Activated CD8-positive, alpha-beta memory T cell treated with anti-CD3 and anti-CD28 coated beads, Interleukin-2, amount 10 ng/mL, durations not matched to agents 7 days and 5 days (primary cell): ENCODE data around the gene C21orf58. TPM values are rescaled to one million over a fixed set of nuclear protein-coding genes. Genes with fewer than 3 reads are reported as not detected.

ENCODE experiments used
- ATAC-seq: fragments of 150-1000 bp; cut with Tn5 transposase; one replicate; pipeline ENCODE4 v1.10.0; 2021; ENCODE audit warnings: moderate library complexity
- CTCF ChIA-PET: fragments of 350-600 bp; sonication (Branson Sonifier 250); formaldehyde crosslinking; loops from one replicate; lab custom pipeline; 2021; ENCODE audit warnings: antibody characterized with exemption; lab: Charles Lee
- DNase-seq: peaks from one replicate; pipeline ENCODE4 v3.0.0-alpha.2; 2020
- H3K27ac Mint-ChIP-seq: one replicate; pipeline ENCODE4 v1.8.0; 2021; ENCODE audit warnings: mild to moderate bottlenecking, mixed read lengths
- H3K27me3 Mint-ChIP-seq: one replicate; pipeline ENCODE4 v1.8.0; 2021; ENCODE audit warnings: mixed read lengths
- H3K36me3 Mint-ChIP-seq: one replicate; pipeline ENCODE4 v1.8.0; 2021; ENCODE audit warnings: mild to moderate bottlenecking, mixed read lengths
- H3K4me1 Mint-ChIP-seq: one replicate; pipeline ENCODE4 v1.8.0; 2021; ENCODE audit warnings: mixed read lengths
- H3K4me3 Mint-ChIP-seq: one replicate; pipeline ENCODE4 v1.8.0; 2021; ENCODE audit warnings: mild to moderate bottlenecking, moderate library complexity, mixed read lengths
- H3K9me3 Mint-ChIP-seq: one replicate; pipeline ENCODE4 v1.8.0; 2022; ENCODE audit warnings: low read depth, mixed read lengths
- total RNA-seq, 2 experiments: library from RNA; stranded (reverse); gene quantifications; one replicate each; pipeline ENCODE4 v1.2.3, GENCODE V29; 2021

Gene C21orf58
- total RNA-seq, 2 experiments from 2014 or later = 48.4 to 82.1 TPM

GRCh38 chr21:46326110-46326703 is 2.5 kb upstream of the C21orf58 start:
- Mint-ChIP-seq H3K9me3 (no peaks in the 10 kb centered on the region), H3K4me3 (no peak overlapping the region), H3K27ac (no peak overlapping the region), H3K36me3 (peaks cover 39% of the 10 kb centered on the region), H3K4me1 (peaks cover 24% of the 10 kb centered on the region), H3K27me3 (no peaks in the 10 kb centered on the region)
- ATAC-seq (no peak), DNase-seq (no peak)
- CTCF ChIA-PET = interaction anchor here (0.9 to 1.7 kb wide), 13 partner anchors 13 to 356 kb away, joined by 3 to 12 read pairs (median 3); partner anchors contain the start of genes PRMT2 and YBEY

GRCh38 chr21:46325073-46325912 is 1.6 kb upstream of the C21orf58 start:
- no peaks in the 10 kb centered on the region for H3K27me3 Mint-ChIP-seq
- DNase-seq = peak; percentile 61
- peak; percentile 3 for ATAC-seq
- peaks cover 31% of the 10 kb centered on the region for H3K4me1 Mint-ChIP-seq
- H3K9me3 Mint-ChIP-seq = no peaks in the 10 kb centered on the region
- H3K36me3 Mint-ChIP-seq = peaks cover 42% of the 10 kb centered on the region
- peak overlapping the region; percentile 77 for H3K4me3 Mint-ChIP-seq
- peak overlapping the region; percentile 82 for H3K27ac Mint-ChIP-seq
- CTCF ChIA-PET = interaction anchor here (0.9 to 1.7 kb wide), 13 partner anchors 12 to 356 kb away, joined by 3 to 12 read pairs (median 3); partner anchors contain the start of genes PRMT2 and YBEY

GRCh38 chr21:46324390-46325072 is 861 bp upstream of the C21orf58 start:
- DNase-seq = peak; percentile 89
- H3K4me3 Mint-ChIP-seq = peak overlapping the region; percentile 94
- CTCF ChIA-PET = interaction anchor here (1.4 to 1.7 kb wide), 2 partner anchors 181 to 355 kb away, joined by 4 to 12 read pairs; no protein-coding TSS in a partner anchor
- peaks cover 32% of the 10 kb centered on the region for H3K4me1 Mint-ChIP-seq
- H3K36me3 Mint-ChIP-seq = peaks cover 42% of the 10 kb centered on the region
- H3K27ac Mint-ChIP-seq = peak overlapping the region; percentile 82
- H3K27me3 Mint-ChIP-seq = no peaks in the 10 kb centered on the region
- no peaks in the 10 kb centered on the region for H3K9me3 Mint-ChIP-seq
- peak; percentile 75 for ATAC-seq

GRCh38 chr21:46323227-46323709 is 402 bp downstream of the C21orf58 start:
- Mint-ChIP-seq H3K36me3 (peaks cover 41% of the 10 kb centered on the region), H3K4me3 (peak overlapping the region; percentile 94), H3K27me3 (no peaks in the 10 kb centered on the region), H3K27ac (peak overlapping the region; percentile 95), H3K4me1 (peaks cover 32% of the 10 kb centered on the region), H3K9me3 (no peaks in the 10 kb centered on the region)
- DNase-seq = peak; percentile 48
- no peak for ATAC-seq
- CTCF ChIA-PET = interaction anchor here (1.1 to 2.1 kb wide), 4 partner anchors 70 to 179 kb away, joined by 3 to 10 read pairs (median 4); no protein-coding TSS in a partner anchor

GRCh38 chr21:46322351-46323226 is 1.1 kb downstream of the C21orf58 start:
- H3K9me3 Mint-ChIP-seq = no peaks in the 10 kb centered on the region
- ATAC-seq (no peak), DNase-seq (peak; percentile 54)
- peak overlapping the region; percentile 95 for H3K27ac Mint-ChIP-seq
- CTCF ChIA-PET = interaction anchor here (0.7 to 2.1 kb wide), 7 partner anchors 12 to 179 kb away, joined by 3 to 10 read pairs (median 4); no protein-coding TSS in a partner anchor
- H3K36me3 Mint-ChIP-seq = peaks cover 36% of the 10 kb centered on the region
- H3K27me3 Mint-ChIP-seq = no peaks in the 10 kb centered on the region
- H3K4me1 Mint-ChIP-seq = peaks cover 32% of the 10 kb centered on the region
- peak overlapping the region; percentile 94 for H3K4me3 Mint-ChIP-seq

- H3K4me1 Mint-ChIP-seq = peaks cover 21% of the 10 kb centered on the region
- no peaks in the 10 kb centered on the region for H3K27me3 Mint-ChIP-seq
- peak overlapping the region; percentile 47 for H3K4me3 Mint-ChIP-seq
- peaks cover 27% of the 10 kb centered on the region for H3K36me3 Mint-ChIP-seq
- CTCF ChIA-PET = no interaction called here
- ATAC-seq (no peak), DNase-seq (no peak)
- no peaks in the 10 kb centered on the region for H3K9me3 Mint-ChIP-seq
- peak overlapping the region; percentile 66 for H3K27ac Mint-ChIP-seq
These were observed 3.3 kb downstream of the C21orf58 start for GRCh38 chr21:46320331-46320801.

GRCh38 chr21:46319186-46319585 is 4.5 kb downstream of the C21orf58 start:
- DNase-seq (no peak), ATAC-seq (no peak)
- Mint-ChIP-seq H3K27me3 (no peaks in the 10 kb centered on the region), H3K9me3 (no peaks in the 10 kb centered on the region), H3K4me3 (no peak overlapping the region), H3K4me1 (peaks cover 19% of the 10 kb centered on the region), H3K27ac (no peak overlapping the region), H3K36me3 (peaks cover 27% of the 10 kb centered on the region)
- CTCF ChIA-PET = no interaction called here

- DNase-seq (no peak), ATAC-seq (no peak)
- no peak overlapping the region for H3K4me3 Mint-ChIP-seq
- peaks cover 19% of the 10 kb centered on the region for H3K4me1 Mint-ChIP-seq
- H3K27me3 Mint-ChIP-seq = no peaks in the 10 kb centered on the region
- H3K36me3 Mint-ChIP-seq = peaks cover 30% of the 10 kb centered on the region
- CTCF ChIA-PET = no interaction called here
- H3K27ac Mint-ChIP-seq = no peak overlapping the region
- no peaks in the 10 kb centered on the region for H3K9me3 Mint-ChIP-seq
These were observed 5.2 kb downstream of the C21orf58 start for GRCh38 chr21:46318464-46318845.

GRCh38 chr21:46317710-46318463 is 5.8 kb downstream of the C21orf58 start:
- CTCF ChIA-PET = no interaction called here
- H3K36me3 Mint-ChIP-seq = peaks cover 31% of the 10 kb centered on the region
- no peaks in the 10 kb centered on the region for H3K9me3 Mint-ChIP-seq

GRCh38 chr21:46316708-46317324 is 6.9 kb downstream of the C21orf58 start:
- Mint-ChIP-seq H3K36me3 (peaks cover 28% of the 10 kb centered on the region), H3K4me3 (no peak overlapping the region), H3K27ac (peak overlapping the region; percentile 28), H3K4me1 (peaks cover 14% of the 10 kb centered on the region), H3K9me3 (no peaks in the 10 kb centered on the region), H3K27me3 (no peaks in the 10 kb centered on the region)
- no peak for DNase-seq
- no peak for ATAC-seq
- CTCF ChIA-PET = no interaction called here

More at GRCh38 chr21:46317710-46318463, 5.8 kb downstream of the C21orf58 start:
- no peak for ATAC-seq
- no peak for DNase-seq
- Mint-ChIP-seq H3K27ac (no peak overlapping the region), H3K4me1 (peaks cover 19% of the 10 kb centered on the region), H3K4me3 (no peak overlapping the region), H3K27me3 (no peaks in the 10 kb centered on the region)

- H3K27ac Mint-ChIP-seq = no peak overlapping the region
These were observed 9.1 kb downstream of the C21orf58 start for GRCh38 chr21:46314441-46315020.

More at GRCh38 chr21:46314441-46315020, 9.1 kb downstream of the C21orf58 start:
- no peak for ATAC-seq
- no peaks in the 10 kb centered on the region for H3K27me3 Mint-ChIP-seq
- CTCF ChIA-PET = no interaction called here
- DNase-seq = no peak
- H3K4me1 Mint-ChIP-seq = no peaks in the 10 kb centered on the region
- H3K4me3 Mint-ChIP-seq = no peak overlapping the region
- peaks cover 24% of the 10 kb centered on the region for H3K36me3 Mint-ChIP-seq
- no peaks in the 10 kb centered on the region for H3K9me3 Mint-ChIP-seq
